Measurements from ENCODE around the gene TMEM253.

TMEM253 gene

DNA sequence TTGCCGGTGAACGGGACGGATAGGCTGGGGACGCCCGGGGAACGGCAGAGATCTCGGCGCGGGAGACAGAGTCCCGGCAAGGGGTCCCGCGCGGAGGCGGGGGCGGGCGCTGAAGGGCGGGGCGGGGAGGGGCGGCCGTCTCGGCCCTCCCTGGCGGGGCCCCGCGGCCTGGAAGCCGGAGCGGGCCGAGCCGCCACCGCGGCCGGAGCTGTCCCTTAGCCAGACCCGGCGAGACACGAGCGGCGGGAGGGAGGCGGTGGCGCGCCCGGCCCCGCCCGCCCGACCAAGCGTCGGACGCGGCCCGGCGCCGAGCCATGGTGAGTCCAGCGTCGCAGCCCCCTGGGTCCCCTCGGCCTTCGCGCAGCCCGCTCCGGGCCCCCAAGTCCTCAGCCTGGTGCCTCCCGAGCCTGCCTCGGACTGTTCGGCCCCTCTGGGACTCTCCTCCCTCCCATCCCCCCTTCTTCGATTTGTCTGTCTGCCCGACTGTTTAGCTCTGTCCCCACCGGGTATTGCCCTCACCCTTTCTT, 30.7 kb upstream of the TMEM253 start, which contains the start of gene ARHGEF40:
Gene ARHGEF40 (plus strand): TSS at position 222 of the 527 bp plus-strand sequence. CDS start 93 bp downstream, at position 315.
- ChIA-PET POLR2A (interaction anchor here (0.8 to 3.7 kb wide), 11 partner anchors 8 to 55 kb away, joined by 3 to 72 read pairs (median 9); partner anchors contain the start of genes NDRG2, TMEM253 and ZNF219), CTCF (interaction anchor here (0.8 to 3.0 kb wide), 10 partner anchors 8 to 65 kb away, joined by 3 to 42 read pairs (median 8); no protein-coding TSS in a partner anchor)
- no peak for TF ChIP-seq FOXM1 (IDR thresholded peaks at IDR 0.05; ENCODE audit: borderline replicate concordance)
- TF ChIP-seq SUZ12 (IDR thresholded peaks at IDR 0.05), result no peak
- TF ChIP-seq FOXK2 (IDR thresholded peaks at IDR 0.05), result no peak
- TF ChIP-seq L3MBTL2 (conservative IDR thresholded peaks at IDR 0.05), result no peak
- TF ChIP-seq SP1 (IDR thresholded peaks at IDR 0.05), result no peak
- no peak for TF ChIP-seq LEF1 (IDR thresholded peaks at IDR 0.05; ENCODE audit: borderline replicate concordance)

DNA sequence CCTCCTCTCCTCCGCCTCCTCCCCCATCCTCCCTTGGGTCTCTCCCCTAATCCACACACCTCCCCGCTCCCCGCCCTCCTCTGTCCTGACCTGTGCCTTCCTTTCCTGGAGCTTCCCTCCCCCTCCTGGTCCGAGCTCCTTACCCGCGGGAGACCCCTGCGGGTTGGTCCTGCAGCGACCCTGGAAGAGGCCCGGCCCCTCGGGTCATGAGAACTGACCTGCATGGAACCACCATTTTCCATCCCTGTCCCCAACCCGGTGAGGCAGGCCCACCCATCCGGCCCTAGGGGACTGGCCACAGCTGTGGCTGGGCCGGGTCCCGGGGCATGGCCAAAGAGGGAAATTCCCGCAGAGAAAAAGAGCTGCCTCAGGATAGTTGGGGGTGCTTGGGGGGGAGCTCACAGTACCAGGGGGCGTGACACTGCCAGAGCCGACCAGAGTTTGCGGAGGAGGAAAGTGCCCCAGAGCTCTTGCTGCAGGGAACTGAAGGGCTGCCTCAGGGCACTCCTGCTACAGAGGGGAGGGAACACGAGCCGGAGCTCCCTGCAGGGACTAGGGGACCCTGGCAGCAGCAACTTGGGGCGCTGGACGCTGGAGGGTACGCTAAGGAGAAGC, 30.1 kb upstream of the TMEM253 start:
- ChIA-PET POLR2A (interaction anchor here (0.6 to 3.7 kb wide), 17 partner anchors 9 to 313 kb away, joined by 3 to 72 read pairs (median 4); partner anchors contain the start of genes NDRG2, SUPT16H, TMEM253 and ZNF219), CTCF (interaction anchor here (0.8 to 3.0 kb wide), 12 partner anchors 9 to 100 kb away, joined by 3 to 42 read pairs (median 6); no protein-coding TSS in a partner anchor)
- no peak for DNase-seq (ENCODE audit: extremely low spot score)
- no peak for TF ChIP-seq FOXK2 (IDR thresholded peaks at IDR 0.05)

More for the DNA sequence above, 30.7 kb upstream of the TMEM253 start, which contains the start of gene ARHGEF40:
- DNase-seq (ENCODE audit: extremely low spot score), result peak; percentile 65

DNA sequence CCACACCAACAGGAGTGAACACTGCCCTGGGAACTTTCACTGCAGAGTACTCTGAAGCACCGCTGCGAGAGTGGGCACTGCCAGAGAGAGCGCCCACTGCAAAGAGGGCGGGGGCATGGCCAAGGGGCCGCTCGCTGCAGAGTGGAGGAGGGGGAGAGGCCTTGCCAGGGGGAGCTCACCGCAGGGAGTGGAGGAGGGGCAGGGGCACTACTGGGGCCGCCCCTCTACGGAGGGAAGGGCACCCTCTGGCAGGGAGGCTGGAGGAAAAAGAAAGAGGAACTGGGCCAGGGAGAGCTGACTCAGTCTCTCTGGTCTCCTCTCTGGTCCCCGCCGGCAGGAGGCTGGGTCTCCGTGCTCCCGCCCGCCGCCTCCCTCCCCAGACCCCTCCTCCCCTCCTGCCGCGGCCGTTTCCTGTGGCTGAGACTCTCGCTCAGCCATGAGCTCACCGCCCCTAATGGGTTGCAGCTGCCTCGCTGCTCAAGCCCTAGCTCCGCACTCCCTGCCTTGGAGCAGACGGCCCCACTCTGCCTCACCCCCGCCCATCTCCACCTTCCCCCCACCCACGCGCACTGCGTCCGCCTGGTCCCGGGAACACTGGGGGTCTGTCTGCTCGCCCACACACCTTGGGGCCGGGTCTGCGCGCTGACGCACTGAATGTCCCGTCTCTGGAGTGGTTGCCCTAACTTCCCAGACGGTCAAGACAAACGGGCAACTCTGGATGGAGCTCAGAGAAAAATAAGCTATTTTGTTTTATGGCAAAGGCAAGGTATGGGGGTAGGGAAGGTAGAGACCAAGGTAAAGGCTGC, 29.4 kb upstream of the TMEM253 start:
- DNase-seq (ENCODE audit: extremely low spot score), result peak; percentile 79
- CTCF ChIA-PET, result interaction anchor here (0.5 to 3.0 kb wide), 13 partner anchors 9 to 395 kb away, joined by 3 to 42 read pairs (median 5); no protein-coding TSS in a partner anchor
- no peak for TF ChIP-seq NFRKB (IDR thresholded peaks at IDR 0.05)
- TF ChIP-seq FOXK2 (IDR thresholded peaks at IDR 0.05), result no peak
- no peak for TF ChIP-seq BHLHE40 (IDR thresholded peaks at IDR 0.05; ENCODE audit: borderline replicate concordance)
- TF ChIP-seq, protein P1, sequence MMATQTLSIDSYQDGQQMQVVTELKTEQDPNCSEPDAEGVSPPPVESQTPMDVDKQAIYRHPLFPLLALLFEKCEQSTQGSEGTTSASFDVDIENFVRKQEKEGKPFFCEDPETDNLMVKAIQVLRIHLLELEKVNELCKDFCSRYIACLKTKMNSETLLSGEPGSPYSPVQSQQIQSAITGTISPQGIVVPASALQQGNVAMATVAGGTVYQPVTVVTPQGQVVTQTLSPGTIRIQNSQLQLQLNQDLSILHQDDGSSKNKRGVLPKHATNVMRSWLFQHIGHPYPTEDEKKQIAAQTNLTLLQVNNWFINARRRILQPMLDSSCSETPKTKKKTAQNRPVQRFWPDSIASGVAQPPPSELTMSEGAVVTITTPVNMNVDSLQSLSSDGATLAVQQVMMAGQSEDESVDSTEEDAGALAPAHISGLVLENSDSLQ (IDR thresholded peaks at IDR 0.05), result no peak; the same call in 1 of the 2 replicates
- TF ChIP-seq SUZ12 (IDR thresholded peaks at IDR 0.05), result no peak
- no peak for TF ChIP-seq ELF4 (IDR thresholded peaks at IDR 0.05)
- no peak for TF ChIP-seq LEF1 (IDR thresholded peaks at IDR 0.05; ENCODE audit: borderline replicate concordance)
- TF ChIP-seq ZNF384 (IDR thresholded peaks at IDR 0.05), result no peak
- no peak for TF ChIP-seq CTBP1 (IDR thresholded peaks at IDR 0.05; ENCODE audit: borderline replicate concordance)
- no peak for TF ChIP-seq L3MBTL2 (conservative IDR thresholded peaks at IDR 0.05)
- no peak for TF ChIP-seq FOXM1 (IDR thresholded peaks at IDR 0.05; ENCODE audit: borderline replicate concordance)
- no peak for TF ChIP-seq HDGF (IDR thresholded peaks at IDR 0.05; ENCODE audit: borderline replicate concordance)
- POLR2A ChIA-PET, result interaction anchor here (0.6 to 3.7 kb wide), 17 partner anchors 9 to 313 kb away, joined by 3 to 72 read pairs (median 4); partner anchors contain the start of genes NDRG2, SUPT16H, TMEM253 and ZNF219

DNA sequence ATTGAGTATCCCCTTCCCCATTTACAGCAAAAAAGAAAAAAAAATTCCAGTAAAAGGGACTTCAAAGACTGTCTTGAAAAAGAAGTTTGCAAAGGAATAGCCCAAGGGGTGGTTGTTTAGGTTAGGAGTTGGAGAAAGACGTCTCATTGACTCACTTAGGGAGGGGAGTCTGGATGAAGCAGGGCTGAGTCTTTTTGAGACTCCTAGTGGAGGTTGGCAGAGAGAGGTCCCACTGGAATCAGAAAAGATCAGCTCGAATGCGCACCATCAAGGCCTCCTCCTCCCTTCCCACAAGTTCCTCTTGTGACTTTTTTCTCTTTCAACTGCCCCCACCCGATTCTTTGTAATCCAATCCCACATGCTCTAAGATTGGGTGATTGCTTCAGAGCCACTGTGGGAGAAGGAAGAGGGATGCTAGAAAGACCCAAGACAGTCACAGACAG, 28.8 kb upstream of the TMEM253 start:
- ChIA-PET POLR2A (interaction anchor here (0.9 to 3.7 kb wide), 14 partner anchors 9 to 74 kb away, joined by 3 to 72 read pairs (median 8); partner anchors contain the start of genes NDRG2, TMEM253 and ZNF219), CTCF (interaction anchor here (0.5 to 3.0 kb wide), 10 partner anchors 15 to 1801 kb away, joined by 3 to 42 read pairs (median 8); no protein-coding TSS in a partner anchor)
- DNase-seq (ENCODE audit: extremely low spot score), result no peak
- no peak for TF ChIP-seq SP1 (IDR thresholded peaks at IDR 0.05)

DNA sequence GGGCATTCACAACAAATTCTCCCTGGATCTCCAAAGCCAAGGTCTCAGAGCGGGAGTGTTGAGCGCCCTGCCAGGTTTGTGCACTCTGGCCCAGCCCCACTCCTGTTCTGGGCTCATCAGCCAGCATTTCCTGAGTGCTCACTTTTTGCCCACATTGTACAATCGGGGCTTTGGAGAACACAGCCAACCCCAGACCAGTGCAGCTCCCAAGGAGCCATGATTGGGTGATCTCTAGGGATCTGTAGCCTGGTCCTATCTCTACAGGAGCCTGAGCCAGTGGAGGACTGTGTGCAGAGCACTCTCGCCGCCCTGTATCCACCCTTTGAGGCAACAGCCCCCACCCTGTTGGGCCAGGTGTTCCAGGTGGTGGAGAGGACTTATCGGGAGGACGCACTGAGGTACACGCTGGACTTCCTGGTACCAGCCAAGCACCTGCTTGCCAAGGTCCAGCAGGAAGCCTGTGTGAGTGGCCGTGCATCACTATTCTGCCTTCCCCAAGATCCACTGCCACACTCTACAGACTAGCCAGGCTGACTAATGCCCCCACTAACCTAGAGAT, 28.0 kb upstream of the TMEM253 start:
- no peak for DNase-seq (ENCODE audit: extremely low spot score)
- ChIA-PET POLR2A (interaction anchor here (0.9 to 3.7 kb wide), 5 partner anchors 9 to 48 kb away, joined by 3 to 72 read pairs (median 27); partner anchors contain the start of genes NDRG2 and TMEM253), CTCF (interaction anchor here (0.5 to 3.0 kb wide), 4 partner anchors 17 to 1801 kb away, joined by 4 to 42 read pairs (median 16); no protein-coding TSS in a partner anchor)
- TF ChIP-seq L3MBTL2 (conservative IDR thresholded peaks at IDR 0.05), result no peak

DNA sequence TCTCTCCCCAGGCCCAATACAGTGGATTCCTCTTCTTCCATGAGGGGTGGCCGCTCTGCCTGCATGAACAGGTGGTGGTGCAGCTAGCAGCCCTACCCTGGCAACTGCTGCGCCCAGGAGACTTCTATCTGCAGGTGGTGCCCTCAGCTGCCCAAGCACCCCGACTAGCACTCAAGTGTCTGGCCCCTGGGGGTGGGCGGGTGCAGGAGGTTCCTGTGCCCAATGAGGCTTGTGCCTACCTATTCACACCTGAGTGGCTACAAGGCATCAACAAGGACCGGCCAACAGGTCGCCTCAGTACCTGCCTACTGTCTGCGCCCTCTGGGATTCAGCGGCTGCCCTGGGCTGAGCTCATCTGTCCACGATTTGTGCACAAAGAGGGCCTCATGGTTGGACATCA, 26.9 kb upstream of the TMEM253 start:
- no peak for DNase-seq (ENCODE audit: extremely low spot score)
- ChIA-PET POLR2A (interaction anchor here (1.1 kb wide), 1 partner anchor 23 kb away, joined by 3 read pairs; no protein-coding TSS in a partner anchor), CTCF (interaction anchor here (1.2 to 1.5 kb wide), 2 partner anchors 19 kb away, joined by 6 read pairs; no protein-coding TSS in a partner anchor)
- TF ChIP-seq FOXM1 (IDR thresholded peaks at IDR 0.05; ENCODE audit: borderline replicate concordance) (no peak), ZNF384 (IDR thresholded peaks at IDR 0.05) (no peak), L3MBTL2 (conservative IDR thresholded peaks at IDR 0.05) (no peak), NFRKB (IDR thresholded peaks at IDR 0.05) (no peak), SUZ12 (IDR thresholded peaks at IDR 0.05) (no peak), LEF1 (IDR thresholded peaks at IDR 0.05; ENCODE audit: borderline replicate concordance) (no peak), ARNT (IDR thresholded peaks at IDR 0.05) (no peak), BHLHE40 (IDR thresholded peaks at IDR 0.05; ENCODE audit: borderline replicate concordance) (no peak), ELF4 (IDR thresholded peaks at IDR 0.05) (no peak), SP1 (IDR thresholded peaks at IDR 0.05) (no peak)
- TF ChIP-seq, protein P1 (IDR thresholded peaks at IDR 0.05), result no peak

Measured in HEK293T (cell line).